ENCODE measurements around the gene GPI. TPM values are rescaled to one million over a fixed set of nuclear protein-coding genes. Genes with fewer than 3 reads are reported as not detected.

The GPI gene
- total and polyA plus RNA-seq, 9 of the 15 experiments (the other 6 are each of a cell fraction or from before 2014, with no cell fraction given): 88.3 to 358 (median 122) TPM

DNA sequence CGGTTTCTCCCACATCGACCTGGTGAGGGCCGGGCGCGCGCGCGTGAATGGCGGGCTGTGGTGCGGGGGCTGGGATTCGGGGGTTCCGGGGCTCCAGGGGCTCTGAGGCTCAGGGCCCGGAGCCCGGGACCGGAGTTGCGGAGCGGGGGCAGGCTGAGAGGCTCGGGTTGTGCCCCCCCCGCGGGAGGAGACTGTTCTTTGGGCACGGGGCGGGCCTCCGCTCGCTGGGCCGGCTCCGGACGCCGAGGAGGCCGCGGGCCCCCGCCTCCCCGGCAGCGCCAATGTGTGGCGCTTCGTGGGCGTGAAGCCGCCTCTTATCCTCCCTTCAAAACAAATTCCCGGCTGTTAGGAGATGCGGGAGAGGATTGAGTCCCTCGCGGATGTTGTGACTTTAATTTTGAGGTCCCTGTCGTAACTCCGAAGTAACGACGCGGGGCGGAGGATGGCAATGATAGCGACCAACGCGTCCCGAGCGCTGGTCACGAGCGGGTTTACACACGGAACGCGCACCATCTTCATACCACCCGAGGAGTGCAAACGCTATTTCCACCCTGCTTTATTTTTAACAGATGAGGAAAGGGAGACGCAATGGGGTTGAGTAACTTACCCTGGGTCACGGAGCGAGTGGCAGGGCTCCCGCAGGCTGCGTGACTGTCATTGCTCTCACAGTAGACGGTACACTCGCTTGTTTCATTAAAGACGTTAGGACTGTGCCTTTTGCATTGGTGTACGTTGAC is 63.7 kb downstream of the GPI start (continued):
- TF ChIP-seq CEBPB (tag; IDR thresholded peaks at IDR 0.05): no peak; the same call in 1 of the 2 replicates
- no peak for TF ChIP-seq OTX1 (CRISPR knock-in tag; IDR thresholded peaks at IDR 0.05)
- TF ChIP-seq, protein P1, sequence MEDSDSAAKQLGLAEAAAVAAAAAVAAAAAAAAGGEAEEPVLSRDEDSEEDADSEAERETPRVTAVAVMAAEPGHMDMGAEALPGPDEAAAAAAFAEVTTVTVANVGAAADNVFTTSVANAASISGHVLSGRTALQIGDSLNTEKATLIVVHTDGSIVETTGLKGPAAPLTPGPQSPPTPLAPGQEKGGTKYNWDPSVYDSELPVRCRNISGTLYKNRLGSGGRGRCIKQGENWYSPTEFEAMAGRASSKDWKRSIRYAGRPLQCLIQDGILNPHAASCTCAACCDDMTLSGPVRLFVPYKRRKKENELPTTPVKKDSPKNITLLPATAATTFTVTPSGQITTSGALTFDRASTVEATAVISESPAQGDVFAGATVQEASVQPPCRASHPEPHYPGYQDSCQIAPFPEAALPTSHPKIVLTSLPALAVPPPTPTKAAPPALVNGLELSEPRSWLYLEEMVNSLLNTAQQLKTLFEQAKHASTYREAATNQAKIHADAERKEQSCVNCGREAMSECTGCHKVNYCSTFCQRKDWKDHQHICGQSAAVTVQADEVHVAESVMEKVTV (CRISPR knock-in tag; IDR thresholded peaks at IDR 0.05): no peak
- no peak for TF ChIP-seq TEAD2 (tag; IDR thresholded peaks at IDR 0.05)
- no peak for TF ChIP-seq PTTG1 (tag; IDR thresholded peaks at IDR 0.05; ENCODE audit: low read depth)
- peak in 1 of 2 experiments; percentile 68; a peak in 1 of 4 replicates for TF ChIP-seq SIN3A (IDR thresholded peaks at IDR 0.05; ENCODE audit: borderline replicate concordance in 2 of 2, control insufficient read depth in 1 of 2, low read depth in 2 of 2, low read length in 2 of 2)
- no peak for TF ChIP-seq DNMT1 (IDR thresholded peaks at IDR 0.05)
- no peak for TF ChIP-seq IFI16 (CRISPR knock-in tag; IDR thresholded peaks at IDR 0.05)
- TF ChIP-seq, protein P2, sequence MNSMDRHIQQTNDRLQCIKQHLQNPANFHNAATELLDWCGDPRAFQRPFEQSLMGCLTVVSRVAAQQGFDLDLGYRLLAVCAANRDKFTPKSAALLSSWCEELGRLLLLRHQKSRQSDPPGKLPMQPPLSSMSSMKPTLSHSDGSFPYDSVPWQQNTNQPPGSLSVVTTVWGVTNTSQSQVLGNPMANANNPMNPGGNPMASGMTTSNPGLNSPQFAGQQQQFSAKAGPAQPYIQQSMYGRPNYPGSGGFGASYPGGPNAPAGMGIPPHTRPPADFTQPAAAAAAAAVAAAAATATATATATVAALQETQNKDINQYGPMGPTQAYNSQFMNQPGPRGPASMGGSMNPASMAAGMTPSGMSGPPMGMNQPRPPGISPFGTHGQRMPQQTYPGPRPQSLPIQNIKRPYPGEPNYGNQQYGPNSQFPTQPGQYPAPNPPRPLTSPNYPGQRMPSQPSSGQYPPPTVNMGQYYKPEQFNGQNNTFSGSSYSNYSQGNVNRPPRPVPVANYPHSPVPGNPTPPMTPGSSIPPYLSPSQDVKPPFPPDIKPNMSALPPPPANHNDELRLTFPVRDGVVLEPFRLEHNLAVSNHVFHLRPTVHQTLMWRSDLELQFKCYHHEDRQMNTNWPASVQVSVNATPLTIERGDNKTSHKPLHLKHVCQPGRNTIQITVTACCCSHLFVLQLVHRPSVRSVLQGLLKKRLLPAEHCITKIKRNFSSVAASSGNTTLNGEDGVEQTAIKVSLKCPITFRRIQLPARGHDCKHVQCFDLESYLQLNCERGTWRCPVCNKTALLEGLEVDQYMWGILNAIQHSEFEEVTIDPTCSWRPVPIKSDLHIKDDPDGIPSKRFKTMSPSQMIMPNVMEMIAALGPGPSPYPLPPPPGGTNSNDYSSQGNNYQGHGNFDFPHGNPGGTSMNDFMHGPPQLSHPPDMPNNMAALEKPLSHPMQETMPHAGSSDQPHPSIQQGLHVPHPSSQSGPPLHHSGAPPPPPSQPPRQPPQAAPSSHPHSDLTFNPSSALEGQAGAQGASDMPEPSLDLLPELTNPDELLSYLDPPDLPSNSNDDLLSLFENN (IDR thresholded peaks at IDR 0.05; ENCODE audit: low read depth in 2 of 2, low read length in 2 of 2): no peak
- TF ChIP-seq SRSF9 (IDR thresholded peaks at IDR 0.05; ENCODE audit: borderline replicate concordance, low read depth, low read length): no peak
- TF ChIP-seq, protein P3, sequence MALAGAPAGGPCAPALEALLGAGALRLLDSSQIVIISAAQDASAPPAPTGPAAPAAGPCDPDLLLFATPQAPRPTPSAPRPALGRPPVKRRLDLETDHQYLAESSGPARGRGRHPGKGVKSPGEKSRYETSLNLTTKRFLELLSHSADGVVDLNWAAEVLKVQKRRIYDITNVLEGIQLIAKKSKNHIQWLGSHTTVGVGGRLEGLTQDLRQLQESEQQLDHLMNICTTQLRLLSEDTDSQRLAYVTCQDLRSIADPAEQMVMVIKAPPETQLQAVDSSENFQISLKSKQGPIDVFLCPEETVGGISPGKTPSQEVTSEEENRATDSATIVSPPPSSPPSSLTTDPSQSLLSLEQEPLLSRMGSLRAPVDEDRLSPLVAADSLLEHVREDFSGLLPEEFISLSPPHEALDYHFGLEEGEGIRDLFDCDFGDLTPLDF (CRISPR knock-in tag; IDR thresholded peaks at IDR 0.05): no peak
- TF ChIP-seq PHTF2 (CRISPR knock-in tag; IDR thresholded peaks at IDR 0.05): no peak
- no peak for TF ChIP-seq MTA1 (IDR thresholded peaks at IDR 0.05; ENCODE audit: borderline replicate concordance)
- no peak for TF ChIP-seq HDAC6 (IDR thresholded peaks at IDR 0.05; ENCODE audit: low read depth, low read length)
- TF ChIP-seq KLF10 (CRISPR knock-in tag; IDR thresholded peaks at IDR 0.05): no peak
- no peak for TF ChIP-seq ZNF444 (CRISPR knock-in tag; IDR thresholded peaks at IDR 0.05)
- no peak for TF ChIP-seq CBX8 (IDR thresholded peaks at IDR 0.05; ENCODE audit: borderline replicate concordance, extremely low read depth, low read depth, low read length, poor library complexity, severe bottlenecking)
- no peak for TF ChIP-seq SMARCA5 (IDR thresholded peaks at IDR 0.05)
- no peak for TF ChIP-seq ZNF764 (CRISPR knock-in tag; IDR thresholded peaks at IDR 0.05; ENCODE audit: low read depth)
- peak; percentile 14; the same call in 1 of the 2 replicates for TF ChIP-seq PHF8 (IDR thresholded peaks at IDR 0.05; ENCODE audit: borderline replicate concordance, low read length)
- no peak for TF ChIP-seq NCOA4 (IDR thresholded peaks at IDR 0.05; ENCODE audit: partially characterized antibody)
- TF ChIP-seq ZBTB7A (IDR thresholded peaks at IDR 0.05; ENCODE audit: borderline replicate concordance, control insufficient read depth, low read depth, low read length): peak; percentile 7; the same call in 1 of the 2 replicates

Data from K562 (cell line).